GM12892 (cell line): ENCODE data around the gene SNX14.
"Not testable (repeated sequence)": the region's sequence is repeated elsewhere in the genome, so short reads cannot be mapped to it uniquely, and the experiment has no call there.

ENCODE experiments used
- DNase-seq: peaks from one replicate; pipeline ENCODE4 v3.0.0; 2011; ENCODE audit not compliant: insufficient read length
- FAIRE-seq: peaks from 2 replicates; lab custom pipeline; 2011; peaks lifted over from hg19 to GRCh38; lab: Jason Lieb, UNC
- POLR2A ChIP-seq: IDR thresholded peaks from 2 replicates; pipeline ENCODE4 v1.6.1; 2011; ENCODE audit warnings: low read depth, low read length, control low read depth
- POLR2AphosphoS5 ChIP-seq: IDR thresholded peaks from 2 replicates; pipeline ENCODE4 v1.6.1; 2011; ENCODE audit warnings: low read depth, low read length, control low read depth
- TAF1 ChIP-seq: IDR thresholded peaks from 2 replicates; pipeline ENCODE4 v1.6.1; 2011; ENCODE audit warnings: low read depth, mild to moderate bottlenecking, control low read depth, low read length, borderline replicate concordance

SNX14 gene

DNA sequence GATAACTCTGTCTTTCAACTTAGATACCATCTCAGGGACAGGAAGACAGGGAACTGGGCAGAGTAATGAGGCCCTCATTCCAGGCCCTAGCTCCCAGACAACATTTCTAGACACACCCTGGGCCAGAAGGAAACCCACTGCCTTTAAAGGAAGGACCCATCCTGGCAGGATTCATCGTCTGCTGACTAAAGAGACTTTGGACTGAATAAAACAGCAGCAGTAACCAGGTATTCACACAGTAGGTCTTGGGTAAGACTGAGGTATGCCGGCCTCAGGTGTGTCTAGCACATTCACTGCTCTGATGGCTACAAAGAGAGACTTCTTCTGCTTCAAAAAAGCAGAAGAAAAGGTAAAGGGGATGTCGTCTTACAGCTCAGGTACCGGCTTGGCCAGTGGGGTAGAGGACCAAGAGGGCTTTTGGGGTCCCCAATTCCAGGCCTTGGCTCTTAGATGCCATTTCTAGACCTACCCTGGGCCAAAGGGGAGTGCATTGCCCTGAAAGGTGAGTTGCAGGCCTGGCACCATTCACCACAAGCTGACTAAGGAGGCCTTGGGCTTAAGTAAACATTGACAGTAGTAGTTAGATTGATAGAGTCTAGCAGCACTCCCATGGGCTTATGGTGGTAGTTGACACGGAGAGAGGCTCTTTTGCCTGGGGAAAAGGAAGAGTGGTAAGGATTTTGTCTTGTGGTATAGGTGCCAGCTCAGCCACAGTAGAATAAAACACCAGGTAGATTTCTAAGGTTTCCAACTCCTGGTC is 13.4 kb downstream of the SNX14 start:
- DNase-seq (no peak), FAIRE-seq (no peak)
- TF ChIP-seq POLR2A (no peak), POLR2AphosphoS5 (no peak), TAF1 (no peak)

DNA sequence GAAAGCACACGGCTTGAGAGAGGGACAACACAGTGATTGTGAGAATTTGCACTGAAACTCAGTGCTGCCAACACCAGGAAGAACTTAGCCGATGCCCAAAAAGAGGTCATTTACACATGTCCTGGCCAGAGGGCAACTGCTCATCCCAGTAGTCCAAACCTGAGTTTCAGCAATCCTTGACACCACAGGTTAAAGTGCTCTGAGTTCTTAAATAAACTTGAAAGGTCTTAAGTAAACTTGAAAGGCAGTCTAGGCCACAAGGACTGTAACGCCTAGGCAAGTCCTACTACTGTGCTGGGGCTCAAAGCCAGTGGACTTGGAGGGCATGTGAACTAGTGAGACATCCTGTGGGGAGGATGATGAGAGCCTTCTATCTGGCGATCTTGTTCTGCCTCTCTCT is 14.1 kb downstream of the SNX14 start:
- no peak for FAIRE-seq
- no peak for DNase-seq
- TF ChIP-seq TAF1 (no peak), POLR2AphosphoS5 (no peak), POLR2A (no peak)

DNA sequence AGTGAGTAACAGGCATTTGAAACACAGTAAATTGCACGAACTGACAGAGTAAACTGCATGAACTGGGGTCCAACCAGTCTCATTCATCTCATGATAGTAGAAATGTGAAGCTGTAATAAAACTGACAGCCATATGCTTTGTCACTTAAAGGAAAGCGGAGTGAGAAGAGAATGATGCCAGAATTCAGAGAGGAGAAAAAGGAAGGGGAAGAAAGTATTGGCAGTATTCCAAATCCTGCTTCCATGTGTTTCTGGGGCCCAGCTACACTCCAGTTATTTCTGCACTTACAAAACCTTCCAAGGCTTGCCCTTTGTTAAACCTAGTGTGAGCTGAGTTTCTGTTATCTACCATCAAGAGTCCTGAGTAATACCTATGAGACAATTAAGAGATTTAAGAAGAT is 17.2 kb downstream of the SNX14 start:
- no peak for FAIRE-seq
- TF ChIP-seq POLR2AphosphoS5 (no peak), TAF1 (no peak), POLR2A (no peak)
- no peak for DNase-seq

DNA sequence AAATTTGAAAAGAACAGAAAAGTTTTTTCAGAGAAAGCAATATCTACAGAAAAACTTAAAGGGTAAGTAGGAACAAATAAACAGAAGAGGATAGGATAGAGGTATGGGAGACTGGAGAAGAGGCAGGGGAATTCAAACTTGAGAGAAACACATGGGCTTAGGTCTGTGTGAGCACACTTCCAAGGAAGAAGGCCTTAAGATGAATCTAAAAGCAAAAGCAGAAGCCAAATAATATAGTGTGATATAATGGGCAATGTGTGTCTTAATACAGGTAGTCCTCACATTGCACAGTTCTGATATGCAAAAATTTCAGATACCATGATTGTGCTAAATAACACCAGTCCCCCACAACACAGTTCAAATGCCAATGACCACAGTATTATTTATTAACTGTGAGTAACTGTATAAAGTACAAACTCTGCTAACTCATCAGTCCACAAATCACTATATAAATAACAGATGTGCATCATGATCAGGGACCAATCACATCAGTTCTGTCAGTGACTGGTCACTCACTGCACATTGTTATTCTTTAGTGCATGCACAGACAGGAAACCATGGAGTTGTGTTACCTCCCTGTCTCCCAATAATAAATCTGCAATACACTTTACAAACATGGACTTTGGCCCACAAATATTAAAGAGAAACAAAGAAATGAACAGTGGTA is 18.6 kb downstream of the SNX14 start:
- no peak for DNase-seq
- no peak for TF ChIP-seq POLR2A
- no peak for FAIRE-seq

DNA sequence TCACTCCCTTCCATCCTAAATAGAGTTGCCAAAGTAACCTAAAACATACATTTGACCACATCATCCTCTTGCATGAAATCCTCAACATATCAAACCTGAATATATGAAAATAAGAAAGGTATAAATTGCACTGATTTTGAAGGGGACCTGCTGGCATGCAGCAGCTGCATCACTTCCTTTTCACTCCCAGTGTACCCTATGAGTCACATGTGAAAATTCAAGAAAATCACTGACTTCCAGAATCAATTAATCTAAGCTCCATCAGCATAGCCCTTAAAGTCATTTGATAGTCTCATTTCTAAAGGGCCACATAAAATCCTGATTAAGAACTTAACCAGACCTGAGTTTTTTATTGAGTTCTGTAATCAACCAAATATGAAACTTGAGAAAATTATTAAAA is 24.3 kb downstream of the SNX14 start:
- TF ChIP-seq POLR2AphosphoS5 (no peak), POLR2A (no peak)
- DNase-seq (no peak), FAIRE-seq (no peak)

DNA sequence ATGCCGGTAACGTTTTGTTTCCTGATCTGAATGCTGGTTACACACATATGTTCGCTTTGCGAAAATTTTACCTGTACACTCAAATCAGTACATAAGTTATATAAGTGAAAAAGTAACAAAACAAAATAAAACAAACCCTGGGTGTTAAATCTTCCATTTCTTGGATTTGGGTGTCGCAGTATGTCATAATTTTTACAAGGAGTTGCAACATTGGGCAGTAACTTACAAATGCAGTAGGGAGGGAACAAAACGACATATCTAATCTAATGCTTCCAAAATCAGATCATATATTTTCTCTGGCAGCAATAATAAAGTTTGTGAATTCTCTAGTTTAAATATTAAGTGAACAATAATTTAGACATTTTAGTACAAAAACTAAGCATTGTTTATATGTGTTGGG is 25.2 kb downstream of the SNX14 start:
- TF ChIP-seq POLR2A (no peak), POLR2AphosphoS5 (no peak), TAF1 (no peak)
- no peak for FAIRE-seq
- DNase-seq = no peak

DNA sequence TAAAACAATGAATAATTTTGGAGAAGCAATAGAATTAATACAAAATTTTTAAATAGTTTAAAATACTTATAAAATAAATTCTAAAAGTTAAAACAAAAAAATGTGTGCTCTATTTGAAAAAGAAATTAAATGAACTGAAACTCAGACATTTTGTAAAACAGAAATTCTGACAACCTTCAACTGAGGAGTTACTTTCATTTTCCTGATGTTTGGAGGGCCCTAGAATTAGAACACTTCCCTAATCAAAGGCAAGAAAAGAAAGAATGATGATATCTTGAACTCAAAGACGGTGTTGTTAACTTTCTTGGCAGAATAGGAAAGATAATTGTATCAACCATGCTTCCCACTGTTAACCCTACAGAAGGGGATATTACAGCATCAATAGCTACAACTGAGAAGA is 27.9 kb downstream of the SNX14 start:
- TF ChIP-seq POLR2A = no peak
- TF ChIP-seq TAF1 = no peak
- no peak for TF ChIP-seq POLR2AphosphoS5
- DNase-seq (no peak), FAIRE-seq (no peak)

DNA sequence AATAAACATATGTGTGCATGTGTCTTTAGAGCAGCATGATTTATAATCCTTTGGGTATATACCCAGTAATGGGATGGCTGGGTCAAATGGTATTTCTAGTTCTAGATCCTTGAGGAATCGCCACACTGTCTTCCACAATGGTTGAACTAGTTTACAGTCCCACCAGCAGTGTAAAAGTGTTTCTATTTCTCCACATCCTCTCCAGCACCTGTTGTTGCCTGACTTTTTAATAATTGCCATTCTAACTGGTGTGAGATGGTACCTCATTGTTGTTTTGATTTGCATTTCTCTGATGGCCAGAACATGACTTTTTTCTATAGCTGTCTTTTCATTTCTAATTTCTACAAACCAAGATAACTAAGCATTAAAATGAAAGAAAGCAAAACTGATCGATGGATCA is 29.4 kb downstream of the SNX14 start:
- DNase-seq, FAIRE-seq: not testable (repeated sequence)

DNA sequence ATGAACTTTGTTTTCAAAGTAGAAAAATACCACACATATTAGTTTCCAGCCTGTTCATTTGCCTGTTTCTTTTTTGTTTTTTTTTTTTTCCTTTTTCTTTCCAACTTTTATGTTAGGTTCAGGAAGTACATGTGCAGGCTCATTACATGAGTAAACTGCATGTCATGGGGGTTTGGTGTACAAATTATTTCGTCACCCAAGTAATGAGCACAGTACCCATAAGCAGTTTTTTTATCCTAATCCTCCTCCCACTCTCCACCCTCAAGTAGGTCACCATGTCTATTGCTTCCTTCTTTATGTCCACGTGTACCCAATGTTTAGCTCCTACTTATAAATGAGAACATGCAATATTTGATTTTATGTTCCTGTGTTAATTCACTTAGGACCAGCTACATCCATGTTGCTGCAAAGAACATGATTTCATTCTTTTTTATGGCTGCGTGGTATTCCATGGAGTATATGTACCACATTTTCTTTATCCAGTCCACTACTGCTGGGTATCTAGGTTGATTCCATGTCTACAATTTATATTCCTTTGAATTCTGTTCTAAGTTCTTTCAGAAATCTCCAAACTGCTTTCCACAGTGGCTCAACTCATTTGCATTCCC is 31.8 kb downstream of the SNX14 start:
- DNase-seq (no peak), FAIRE-seq (no peak)

DNA sequence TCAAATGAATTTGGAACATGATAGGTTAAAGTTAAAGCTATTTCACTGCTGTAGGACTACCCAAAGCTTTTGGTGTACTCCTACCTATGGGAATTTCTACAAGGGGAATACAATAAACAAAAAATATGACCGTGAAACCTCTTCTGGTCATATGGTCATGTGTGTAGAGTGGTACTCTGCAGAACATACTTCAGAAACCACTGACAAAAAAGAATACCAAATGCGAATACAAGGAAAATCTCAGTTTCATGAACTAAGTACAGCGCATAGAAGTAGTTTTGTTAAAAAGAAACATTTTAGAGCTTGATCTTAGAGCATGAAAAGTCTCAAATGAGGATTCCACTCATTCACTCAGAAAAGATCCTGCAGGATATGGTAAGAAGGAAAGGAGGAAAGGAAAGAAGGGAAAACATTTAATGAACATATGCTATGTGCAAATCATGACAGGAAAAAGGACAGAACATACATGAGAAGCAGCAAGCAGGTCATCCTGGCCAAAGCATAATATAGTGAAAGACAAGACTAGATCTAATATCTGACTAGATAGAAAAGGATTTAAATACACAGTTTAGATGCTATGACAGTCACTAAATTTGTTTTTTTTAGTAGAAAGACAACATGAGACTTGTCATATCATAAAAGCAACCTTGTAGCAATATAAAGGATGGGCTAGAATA is 36.5 kb downstream of the SNX14 start:
- DNase-seq = no peak
- no peak for TF ChIP-seq POLR2A
- FAIRE-seq = no peak

More for the DNA sequence above, 31.8 kb downstream of the SNX14 start:
- TF ChIP-seq POLR2AphosphoS5 (no peak), TAF1 (no peak), POLR2A (no peak)

DNA sequence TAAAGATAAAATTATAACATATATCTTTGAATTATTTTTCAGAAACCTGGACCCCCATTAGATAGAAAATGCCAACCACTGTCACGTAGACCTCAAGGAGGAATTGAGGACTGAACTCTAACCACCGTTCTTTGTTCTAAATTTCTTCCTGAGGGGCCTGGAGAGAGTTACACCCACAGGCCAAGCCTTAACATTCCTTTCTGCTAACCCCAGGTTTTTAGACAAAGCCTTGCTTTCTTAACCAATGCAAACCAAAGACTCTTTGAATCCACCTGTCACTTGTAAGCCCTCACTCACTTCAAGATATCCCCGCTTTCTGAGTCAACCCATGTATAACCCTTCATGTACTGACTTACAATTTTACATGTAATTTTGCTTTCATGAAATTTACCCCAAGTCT is 41.0 kb downstream of the SNX14 start:
- FAIRE-seq (no peak), DNase-seq (no peak)
- TF ChIP-seq POLR2AphosphoS5 = no peak

DNA sequence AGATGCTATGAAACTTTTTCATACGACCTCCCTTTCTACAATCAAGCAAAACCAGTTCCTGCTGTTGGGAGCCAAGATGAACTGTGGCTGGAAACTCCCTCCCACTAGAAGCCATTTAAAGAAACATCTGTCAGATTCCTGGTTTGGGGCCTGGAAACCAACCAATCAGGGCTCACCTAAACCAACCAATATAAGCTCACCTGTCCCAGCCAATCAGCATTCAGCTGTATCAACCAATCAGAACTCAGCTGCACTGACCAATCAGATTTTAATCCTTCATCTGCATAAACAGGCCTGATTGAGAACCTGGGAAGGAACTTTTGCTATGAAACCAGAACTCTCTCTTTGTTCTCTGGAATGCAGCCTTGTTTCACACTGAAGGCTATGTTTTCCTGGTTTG is 42.4 kb downstream of the SNX14 start:
- FAIRE-seq = no peak
- no peak for DNase-seq
- TF ChIP-seq POLR2A (no peak), POLR2AphosphoS5 (no peak), TAF1 (no peak)
